ENCODE measurements around the gene FAM163B.

DNA sequence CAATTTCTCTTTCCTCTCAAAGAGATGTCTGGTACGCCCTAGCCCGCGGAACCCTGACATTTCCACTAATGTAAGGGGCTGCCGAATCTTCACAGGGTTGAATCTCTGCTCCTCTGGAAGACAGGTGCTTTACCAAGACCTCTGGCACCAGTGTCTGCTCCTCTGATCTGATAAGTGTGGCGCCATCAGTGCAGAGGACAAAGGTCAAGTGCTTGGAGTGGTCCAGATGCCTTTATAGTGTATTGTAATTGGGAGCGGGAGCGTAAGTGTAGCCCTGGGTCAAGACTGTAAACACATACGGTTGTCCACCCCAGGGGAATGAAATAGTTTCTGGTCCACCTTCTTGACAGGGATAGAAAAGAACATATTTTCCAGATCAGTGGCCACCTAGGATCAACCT is 57.0 kb downstream of the FAM163B start:
- TF ChIP-seq, protein P1, sequence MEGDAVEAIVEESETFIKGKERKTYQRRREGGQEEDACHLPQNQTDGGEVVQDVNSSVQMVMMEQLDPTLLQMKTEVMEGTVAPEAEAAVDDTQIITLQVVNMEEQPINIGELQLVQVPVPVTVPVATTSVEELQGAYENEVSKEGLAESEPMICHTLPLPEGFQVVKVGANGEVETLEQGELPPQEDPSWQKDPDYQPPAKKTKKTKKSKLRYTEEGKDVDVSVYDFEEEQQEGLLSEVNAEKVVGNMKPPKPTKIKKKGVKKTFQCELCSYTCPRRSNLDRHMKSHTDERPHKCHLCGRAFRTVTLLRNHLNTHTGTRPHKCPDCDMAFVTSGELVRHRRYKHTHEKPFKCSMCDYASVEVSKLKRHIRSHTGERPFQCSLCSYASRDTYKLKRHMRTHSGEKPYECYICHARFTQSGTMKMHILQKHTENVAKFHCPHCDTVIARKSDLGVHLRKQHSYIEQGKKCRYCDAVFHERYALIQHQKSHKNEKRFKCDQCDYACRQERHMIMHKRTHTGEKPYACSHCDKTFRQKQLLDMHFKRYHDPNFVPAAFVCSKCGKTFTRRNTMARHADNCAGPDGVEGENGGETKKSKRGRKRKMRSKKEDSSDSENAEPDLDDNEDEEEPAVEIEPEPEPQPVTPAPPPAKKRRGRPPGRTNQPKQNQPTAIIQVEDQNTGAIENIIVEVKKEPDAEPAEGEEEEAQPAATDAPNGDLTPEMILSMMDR (IDR thresholded peaks at IDR 0.05): no peak
- TF ChIP-seq POLR2A (IDR thresholded peaks at IDR 0.05): no peak
